ENCODE measurements around the gene TTLL10. TPM values are rescaled to one million over a fixed set of nuclear protein-coding genes. Genes with fewer than 3 reads are reported as not detected.

TTLL10 gene
- total and polyA plus RNA-seq, 2 of the 4 experiments (the other 2 are of a cell fraction), result not detected

GRCh38 chr1:1171161-1171545, 2.5 kb upstream of the TTLL10 start:
- no peak overlapping the region for H3K9ac ChIP-seq (ENCODE audit: low read depth, low read length)
- no peaks in the 10 kb centered on the region for H3K9me1 ChIP-seq (ENCODE audit: insufficient read depth, low read length)
- dilution Hi-C loops (cut with HindIII; ENCODE audit: low sequenced_read_pairs, unreplicated experiment), result no loop called here
- H2BK20ac ChIP-seq (ENCODE audit: low read depth, low read length), result no peak overlapping the region
- WGBS, 2 experiments (ENCODE audit: extremely low coverage in 2 of 2, insufficient read length in 1 of 2), result 73% methylated on average over 5 of the region's 12 CpGs; no CpG with 5 or more reads in 1 of the 2 experiments
- H3K27me3 ChIP-seq (ENCODE audit: control insufficient read depth, insufficient read depth, low read length), result peaks cover 62% of the 10 kb centered on the region
- ChIA-PET POLR2A (ENCODE audit: unreplicated experiment) (no interaction called here), CTCF (no interaction called here)
- DNase-seq (no peak), ATAC-seq (ENCODE audit: low read depth) (no peak)
- H2AK9ac ChIP-seq (replicated peaks; ENCODE audit: low read depth, low read length, poor library complexity), result no peak overlapping the region
- H2BK15ac ChIP-seq (ENCODE audit: low read depth, low read length), result no peak overlapping the region
- no peak overlapping the region for H2AFZ ChIP-seq (replicated peaks; ENCODE audit: low read length, poor library complexity)
- no peak overlapping the region for H4K91ac ChIP-seq (ENCODE audit: insufficient read depth, low read depth, low read length)
- H3K4me1 ChIP-seq (ENCODE audit: control insufficient read depth, insufficient read depth, low read length), result no peaks in the 10 kb centered on the region
- H3K27ac ChIP-seq (ENCODE audit: insufficient read depth, low read length), result no peak overlapping the region
- BruUV-seq (replicated peaks), result no TSS peak
- H2BK5ac ChIP-seq (ENCODE audit: low read depth, low read length, poor library complexity, severe bottlenecking), result no peak overlapping the region
- no peak overlapping the region for H3K23ac ChIP-seq (ENCODE audit: low read depth, low read length)
- in situ Hi-C loops (cut with MboI; ENCODE audit: low sequenced_read_pairs), result no loop called here
- peaks cover 6% of the 10 kb centered on the region for H3K9me3 ChIP-seq (ENCODE audit: control insufficient read depth, insufficient read depth, low read length)
- no peak overlapping the region for H3K4me2 ChIP-seq (ENCODE audit: low read depth, low read length)
- no peaks in the 10 kb centered on the region; the same call in 1 of the 2 replicates for H4K20me1 ChIP-seq (ENCODE audit: insufficient read depth, low read length)
- no peak overlapping the region for H2BK120ac ChIP-seq (ENCODE audit: low read depth, low read length)
- no peak overlapping the region for H3K4me3 ChIP-seq (ENCODE audit: insufficient read depth, low read depth, low read length)
- H3K4ac ChIP-seq (ENCODE audit: low read depth, low read length), result no peak overlapping the region
- TF ChIP-seq MAFK (IDR thresholded peaks at IDR 0.05; ENCODE audit: low read depth, low read length) (no peak), MAZ (IDR thresholded peaks at IDR 0.05; ENCODE audit: borderline replicate concordance, low read depth, low read length) (no peak)
- TF ChIP-seq, protein P1, sequence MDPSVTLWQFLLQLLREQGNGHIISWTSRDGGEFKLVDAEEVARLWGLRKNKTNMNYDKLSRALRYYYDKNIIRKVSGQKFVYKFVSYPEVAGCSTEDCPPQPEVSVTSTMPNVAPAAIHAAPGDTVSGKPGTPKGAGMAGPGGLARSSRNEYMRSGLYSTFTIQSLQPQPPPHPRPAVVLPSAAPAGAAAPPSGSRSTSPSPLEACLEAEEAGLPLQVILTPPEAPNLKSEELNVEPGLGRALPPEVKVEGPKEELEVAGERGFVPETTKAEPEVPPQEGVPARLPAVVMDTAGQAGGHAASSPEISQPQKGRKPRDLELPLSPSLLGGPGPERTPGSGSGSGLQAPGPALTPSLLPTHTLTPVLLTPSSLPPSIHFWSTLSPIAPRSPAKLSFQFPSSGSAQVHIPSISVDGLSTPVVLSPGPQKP (IDR thresholded peaks at IDR 0.05; ENCODE audit: borderline replicate concordance, low read depth, low read length), result no peak
- H3K36me3 ChIP-seq (ENCODE audit: control insufficient read depth, insufficient read depth, low read length), result no peaks in the 10 kb centered on the region
- no peak overlapping the region for H2AK5ac ChIP-seq (ENCODE audit: low read depth, low read length)
- H3K18ac ChIP-seq (ENCODE audit: low read depth, low read length), result no peak overlapping the region
- H4K5ac ChIP-seq (ENCODE audit: low read depth, low read length), result no peak overlapping the region
- H3K79me1 ChIP-seq (ENCODE audit: low read depth in 1 of 2, low read length in 2 of 2), result no peaks in the 10 kb centered on the region
- H4K8ac ChIP-seq (ENCODE audit: low read depth in 2 of 2, low read length in 2 of 2), result no peak overlapping the region
- H3K14ac ChIP-seq (replicated peaks; ENCODE audit: low read depth, low read length), result no peak overlapping the region
- intact Hi-C loops (cut with micrococcal nuclease), result no loop called here
- H3K56ac ChIP-seq (ENCODE audit: extremely low read depth, insufficient read depth, low read length), result no peak overlapping the region
